Measurements from ENCODE around the gene FLOT1. TPM values are rescaled to one million over a fixed set of nuclear protein-coding genes. Genes with fewer than 3 reads are reported as not detected.

FLOT1 gene
- total and polyA plus RNA-seq, 2 donors = 67.1 to 157 TPM

DNA sequence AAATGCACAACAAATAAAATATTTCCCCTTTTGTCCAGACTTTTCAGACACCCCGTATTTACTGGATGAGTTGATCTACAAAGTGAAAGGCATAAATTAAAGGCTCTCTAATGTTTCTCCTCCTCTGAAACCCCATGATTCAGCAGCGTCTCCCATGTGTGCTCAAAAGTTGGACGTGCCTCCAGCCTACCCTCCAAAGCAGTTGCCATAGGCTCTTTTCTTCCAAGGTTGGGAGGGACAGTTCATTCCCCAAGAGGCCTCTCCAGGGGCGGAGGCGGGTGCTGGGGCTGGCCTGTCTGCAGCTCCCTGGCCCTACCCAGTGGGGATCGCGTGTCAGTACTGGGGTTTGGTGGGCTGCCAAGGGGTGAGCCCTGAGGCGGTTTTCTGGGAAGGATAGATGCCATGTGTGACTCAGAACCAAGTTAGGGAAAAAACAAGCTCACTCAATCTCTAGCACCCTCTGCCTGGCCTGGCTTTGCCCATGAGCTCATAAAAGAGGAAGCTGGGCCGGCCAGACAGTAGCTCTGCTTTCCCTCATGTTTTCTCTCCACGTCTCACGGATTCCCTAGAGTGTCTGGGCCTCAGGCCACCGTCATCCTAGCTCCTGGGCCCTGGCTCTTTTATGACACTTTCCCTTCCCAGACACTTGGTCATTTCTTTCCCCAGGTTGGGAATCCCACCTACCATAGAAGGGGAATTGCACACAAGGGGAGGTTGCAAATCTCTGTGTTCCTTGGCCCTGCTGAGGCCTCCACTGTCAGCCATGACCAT, 9.9 kb upstream of the FLOT1 start:
- peak in 1 of 9 donors; percentile 12 for DNase-seq (ENCODE audit: low read depth in 6 of 9, low spot score in 9 of 9)
- peaks cover 3 to 11% of the 10 kb centered on the region in 2 donors for H3K4me1 ChIP-seq (ENCODE audit: control insufficient read depth in 2 of 2, insufficient read depth in 2 of 2, low read length in 2 of 2)

DNA sequence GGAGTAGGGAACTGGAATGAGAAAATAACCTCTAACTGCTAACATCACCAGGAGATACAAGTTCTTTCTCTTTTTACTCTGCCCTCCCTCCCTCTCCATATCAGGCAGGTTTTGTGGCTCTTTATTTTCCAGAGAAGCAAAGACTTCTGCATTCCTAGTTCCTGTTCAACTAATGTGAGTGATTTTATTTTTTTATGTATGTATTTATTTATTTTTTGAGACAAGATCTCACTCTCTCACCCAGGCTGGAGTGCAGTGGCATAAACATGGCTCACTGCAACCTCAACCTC, 7.8 kb upstream of the FLOT1 start:
- H3K36me3 ChIP-seq (ENCODE audit: control insufficient read depth in 2 of 2, insufficient read depth in 2 of 2, low read length in 1 of 2) = no peaks in the 10 kb centered on the region
- H3K4me3 ChIP-seq (ENCODE audit: low read length in 2 of 2) = no peak overlapping the region
- H3K27ac ChIP-seq (ENCODE audit: low read depth in 1 of 2, low read length in 1 of 2) = no peak overlapping the region
- no peak for DNase-seq (ENCODE audit: low read depth in 6 of 9, low spot score in 9 of 9)
- H3K9me3 ChIP-seq (ENCODE audit: control insufficient read depth in 2 of 2, insufficient read depth in 1 of 2, low read length in 1 of 2) = peaks cover 0 to under 1% of the 10 kb centered on the region in 2 donors
- H3K27me3 ChIP-seq (ENCODE audit: control insufficient read depth in 2 of 2, insufficient read depth in 1 of 2, low read length in 1 of 2) = no peaks in the 10 kb centered on the region
- peaks cover 3 to 11% of the 10 kb centered on the region in 2 donors for H3K4me1 ChIP-seq (ENCODE audit: control insufficient read depth in 2 of 2, insufficient read depth in 2 of 2, low read length in 2 of 2)

More for the DNA sequence above, 9.9 kb upstream of the FLOT1 start:
- Histone ChIP-seq H3K36me3 (ENCODE audit: control insufficient read depth in 2 of 2, insufficient read depth in 2 of 2, low read length in 1 of 2) (no peaks in the 10 kb centered on the region), H3K27me3 (ENCODE audit: control insufficient read depth in 2 of 2, insufficient read depth in 1 of 2, low read length in 1 of 2) (no peaks in the 10 kb centered on the region), H3K27ac (ENCODE audit: low read depth in 1 of 2, low read length in 1 of 2) (peak overlapping the region; percentile 19 to 84), H3K4me3 (ENCODE audit: low read length in 2 of 2) (no peak overlapping the region), H3K9me3 (ENCODE audit: control insufficient read depth in 2 of 2, insufficient read depth in 1 of 2, low read length in 1 of 2) (no peaks in the 10 kb centered on the region)
- 75% methylated on average over 12 of the region's 12 CpGs for WGBS

DNA sequence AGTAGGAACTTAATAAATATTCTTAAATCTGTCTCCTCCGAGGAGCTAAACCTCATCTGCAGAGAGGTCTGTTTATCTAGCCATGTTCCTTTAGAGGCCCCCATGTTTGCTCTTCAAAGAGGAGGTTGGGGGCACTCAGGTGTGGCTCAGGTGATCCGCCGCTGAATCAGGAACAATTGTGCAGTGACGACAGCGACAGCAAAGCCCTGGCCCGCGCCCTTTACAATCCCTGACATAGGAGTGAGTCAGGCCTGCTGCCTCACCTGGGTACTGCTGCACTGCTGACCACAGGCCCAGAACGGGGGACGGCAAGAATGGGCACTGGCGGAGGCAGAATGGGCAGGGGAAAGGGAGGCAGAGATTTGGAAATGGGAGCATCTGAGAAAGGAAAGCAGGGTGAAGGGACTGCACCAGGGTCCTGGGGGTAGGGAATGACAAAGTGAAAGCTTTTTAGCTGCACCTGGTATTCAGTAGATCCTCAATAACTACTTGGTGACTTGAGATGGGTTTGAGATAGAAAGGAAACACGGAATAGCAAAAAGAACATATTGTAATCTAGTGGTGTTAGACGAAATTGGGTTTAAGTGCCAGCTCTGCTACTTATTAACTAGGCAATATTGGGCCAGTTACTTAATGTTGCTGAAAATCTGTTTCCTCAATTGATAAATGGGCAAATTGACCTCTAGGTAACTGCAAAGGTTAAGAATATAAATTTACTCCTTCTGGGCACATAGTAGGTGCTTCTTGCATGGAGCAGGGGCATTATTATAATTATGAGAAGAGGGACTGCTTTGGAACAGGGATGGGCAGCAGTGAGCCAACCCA, 7.3 kb upstream of the FLOT1 start:
- H3K36me3 ChIP-seq (ENCODE audit: control insufficient read depth in 2 of 2, insufficient read depth in 2 of 2, low read length in 1 of 2) = no peaks in the 10 kb centered on the region
- 97% methylated on average over 12 of the region's 12 CpGs for WGBS
- H3K4me1 ChIP-seq (ENCODE audit: control insufficient read depth in 2 of 2, insufficient read depth in 2 of 2, low read length in 2 of 2) = peaks cover 3 to 16% of the 10 kb centered on the region in 2 donors
- no peak for DNase-seq (ENCODE audit: low read depth in 6 of 9, low spot score in 9 of 9)
- peaks cover 0 to 4% of the 10 kb centered on the region in 2 donors for H3K9me3 ChIP-seq (ENCODE audit: control insufficient read depth in 2 of 2, insufficient read depth in 1 of 2, low read length in 1 of 2)
- H3K27ac ChIP-seq (ENCODE audit: low read depth in 1 of 2, low read length in 1 of 2) = no peak overlapping the region
- no peak overlapping the region for H3K4me3 ChIP-seq (ENCODE audit: low read length in 2 of 2)
- H3K27me3 ChIP-seq (ENCODE audit: control insufficient read depth in 2 of 2, insufficient read depth in 1 of 2, low read length in 1 of 2) = no peaks in the 10 kb centered on the region

DNA sequence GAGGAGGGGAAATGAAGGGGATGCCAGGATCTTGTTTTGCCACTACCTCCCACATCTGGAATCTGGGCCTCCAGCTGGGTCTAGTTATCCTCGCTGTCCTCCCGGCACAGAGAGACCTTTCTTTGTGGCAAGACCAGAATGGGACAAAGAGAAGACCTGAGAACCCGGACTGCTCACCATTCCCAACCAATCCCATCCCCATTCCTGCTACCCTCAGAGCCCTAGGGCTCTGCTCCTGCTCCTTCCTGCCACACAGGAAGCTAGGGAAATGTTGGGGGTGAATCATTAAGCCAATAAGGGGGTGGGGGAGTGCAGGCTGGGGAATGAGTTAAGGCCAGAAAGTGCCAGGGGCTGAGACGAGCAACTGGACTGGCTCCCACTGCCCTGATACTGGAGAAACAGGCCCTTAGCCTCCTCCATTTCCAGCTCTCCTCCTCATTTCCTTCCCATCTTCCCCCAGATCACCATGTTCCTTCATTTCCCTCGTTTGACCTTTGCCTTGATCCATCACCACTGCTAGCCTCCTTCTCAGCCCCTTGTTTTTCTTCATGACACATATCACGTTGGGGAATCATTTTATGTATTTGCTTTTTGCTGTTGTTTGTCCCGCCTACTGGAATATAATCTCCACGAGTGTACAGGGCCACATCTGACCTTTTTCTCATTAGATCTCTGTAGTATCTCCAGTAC, 6.5 kb upstream of the FLOT1 start:
- peaks cover 6 to 24% of the 10 kb centered on the region in 2 donors for H3K4me1 ChIP-seq (ENCODE audit: control insufficient read depth in 2 of 2, insufficient read depth in 2 of 2, low read length in 2 of 2)
- no peaks in the 10 kb centered on the region for H3K36me3 ChIP-seq (ENCODE audit: control insufficient read depth in 2 of 2, insufficient read depth in 2 of 2, low read length in 1 of 2)
- no peak overlapping the region for H3K4me3 ChIP-seq (ENCODE audit: low read length in 2 of 2)
- H3K27me3 ChIP-seq (ENCODE audit: control insufficient read depth in 2 of 2, insufficient read depth in 1 of 2, low read length in 1 of 2) = peaks cover 0 to 6% of the 10 kb centered on the region in 2 donors
- no peak for DNase-seq (ENCODE audit: low read depth in 6 of 9, low spot score in 9 of 9)
- WGBS = 90% methylated on average over 8 of the region's 8 CpGs
- H3K9me3 ChIP-seq (ENCODE audit: control insufficient read depth in 2 of 2, insufficient read depth in 1 of 2, low read length in 1 of 2) = peaks cover 0 to 4% of the 10 kb centered on the region in 2 donors
- H3K27ac ChIP-seq (ENCODE audit: low read depth in 1 of 2, low read length in 1 of 2) = no peak overlapping the region

DNA sequence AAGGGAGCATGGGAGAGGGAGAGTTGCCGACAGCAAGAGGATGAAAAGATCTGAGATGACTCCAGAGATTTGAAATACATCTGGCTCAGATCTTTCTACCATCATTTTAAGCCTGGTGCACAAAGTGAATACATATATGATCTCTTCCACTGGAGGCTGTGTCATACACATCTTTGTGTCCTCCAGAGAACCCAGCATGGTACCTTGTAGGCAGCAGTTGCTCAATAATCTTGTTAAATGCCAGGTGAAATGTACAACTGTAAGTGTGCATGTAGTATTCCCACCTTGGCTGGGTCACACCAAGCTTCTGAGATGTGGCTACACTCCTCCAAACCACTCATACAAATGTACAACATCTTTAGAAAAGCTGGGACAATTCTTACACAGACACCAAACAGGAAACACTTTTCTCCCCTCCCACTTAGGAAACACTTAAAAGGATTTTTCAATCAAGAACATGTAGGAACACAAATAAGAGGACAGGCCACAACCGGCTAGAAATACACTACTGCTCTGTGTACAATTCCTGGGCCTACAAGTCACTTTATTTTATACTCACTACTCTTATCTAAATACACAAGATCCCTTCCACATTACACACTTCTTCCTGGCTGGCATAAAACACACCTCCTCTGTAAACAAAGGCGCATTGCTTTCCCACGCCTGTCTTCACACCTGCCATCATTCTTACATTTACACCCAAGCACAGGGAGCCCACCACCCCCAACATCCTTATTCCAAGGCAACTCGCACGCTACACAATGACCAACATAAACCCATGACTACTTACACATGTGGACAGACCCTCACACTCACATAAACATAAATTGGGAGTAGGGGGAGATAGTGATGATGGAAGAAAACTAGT, 5.6 kb upstream of the FLOT1 start:
- no peak for DNase-seq (ENCODE audit: low read depth in 6 of 9, low spot score in 9 of 9)
- H3K4me3 ChIP-seq (ENCODE audit: low read length in 2 of 2) = no peak overlapping the region
- H3K4me1 ChIP-seq (ENCODE audit: control insufficient read depth in 2 of 2, insufficient read depth in 2 of 2, low read length in 2 of 2) = peaks cover 6 to 33% of the 10 kb centered on the region in 2 donors
- no peaks in the 10 kb centered on the region for H3K36me3 ChIP-seq (ENCODE audit: control insufficient read depth in 2 of 2, insufficient read depth in 2 of 2, low read length in 1 of 2)
- 92% methylated on average over 6 of the region's 6 CpGs for WGBS
- H3K27me3 ChIP-seq (ENCODE audit: control insufficient read depth in 2 of 2, insufficient read depth in 1 of 2, low read length in 1 of 2) = peaks cover 0 to 15% of the 10 kb centered on the region in 2 donors
- peaks cover 0 to 4% of the 10 kb centered on the region in 2 donors for H3K9me3 ChIP-seq (ENCODE audit: control insufficient read depth in 2 of 2, insufficient read depth in 1 of 2, low read length in 1 of 2)
- peak overlapping the region in 1 of 2 donors; percentile 43 for H3K27ac ChIP-seq (ENCODE audit: low read depth in 1 of 2, low read length in 1 of 2)

DNA sequence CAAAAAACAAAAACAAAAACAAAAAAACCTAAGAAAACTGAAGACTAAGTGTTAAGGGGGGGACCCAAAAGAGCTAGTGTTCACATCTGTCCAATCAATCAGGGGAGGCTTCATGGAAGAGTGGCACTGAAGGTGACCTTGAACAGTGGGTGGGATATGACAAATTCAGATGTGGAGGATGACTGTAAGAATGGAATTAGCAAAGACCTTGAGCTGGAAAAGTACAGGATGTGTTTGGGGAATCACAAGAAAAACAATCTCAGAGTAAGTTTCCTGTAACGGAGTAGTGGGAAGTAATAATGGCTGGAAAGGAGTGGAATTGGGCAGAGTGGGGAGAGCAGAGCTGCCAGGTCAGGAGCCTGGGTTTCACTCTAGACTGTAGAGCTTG, 4.8 kb upstream of the FLOT1 start:
- Histone ChIP-seq H3K4me3 (ENCODE audit: low read length in 2 of 2) (no peak overlapping the region), H3K36me3 (ENCODE audit: control insufficient read depth in 2 of 2, insufficient read depth in 2 of 2, low read length in 1 of 2) (no peaks in the 10 kb centered on the region), H3K9me3 (ENCODE audit: control insufficient read depth in 2 of 2, insufficient read depth in 1 of 2, low read length in 1 of 2) (peaks cover 0 to 5% of the 10 kb centered on the region in 2 donors), H3K27me3 (ENCODE audit: control insufficient read depth in 2 of 2, insufficient read depth in 1 of 2, low read length in 1 of 2) (peaks cover 0 to 20% of the 10 kb centered on the region in 2 donors), H3K4me1 (ENCODE audit: control insufficient read depth in 2 of 2, insufficient read depth in 2 of 2, low read length in 2 of 2) (peaks cover 6 to 37% of the 10 kb centered on the region in 2 donors), H3K27ac (ENCODE audit: low read depth in 1 of 2, low read length in 1 of 2) (no peak overlapping the region)
- 96% methylated on average over 1 of the region's 1 CpG for WGBS
- no peak for DNase-seq (ENCODE audit: low read depth in 6 of 9, low spot score in 9 of 9)

DNA sequence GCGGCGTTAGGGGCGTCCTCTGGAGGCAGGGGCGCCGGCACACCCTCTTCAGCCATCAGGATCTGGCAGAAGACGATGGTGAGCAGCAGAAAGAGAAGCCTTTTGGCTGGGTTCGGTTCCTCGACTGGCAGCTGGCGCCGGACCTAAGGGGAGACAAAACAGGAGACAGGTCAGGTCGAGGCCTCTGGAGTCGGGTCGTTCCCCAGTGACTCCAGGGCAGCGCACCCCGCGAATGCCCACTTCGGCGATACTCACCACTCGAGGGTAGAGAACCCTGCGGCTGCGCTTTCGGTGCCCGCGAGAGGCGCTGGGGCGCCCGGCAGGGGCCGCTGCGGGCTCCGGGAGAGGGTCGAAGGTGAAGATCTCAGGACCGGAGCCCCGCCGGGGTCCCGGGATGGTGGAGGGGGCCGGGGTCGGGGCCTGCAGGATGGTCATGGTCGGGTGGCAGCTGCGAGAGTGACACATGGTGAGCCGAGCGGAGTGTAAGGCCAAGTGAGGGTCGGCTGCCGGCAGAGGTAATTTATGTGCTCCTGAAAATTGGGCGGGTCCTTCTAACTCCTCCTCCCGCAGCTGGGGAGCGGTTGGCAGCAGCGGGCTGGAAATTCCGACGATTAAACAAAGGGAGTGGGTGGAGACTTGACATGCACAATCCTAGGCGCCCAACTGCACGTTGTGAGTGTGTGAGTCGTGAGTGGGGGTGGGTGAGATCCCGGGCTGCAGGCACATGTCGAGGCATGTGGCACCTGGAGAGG, 1.7 kb upstream of the FLOT1 start, which contains the start of gene IER3:
Gene IER3, minus strand, starts transcription at position 494 of the 752 bp plus-strand sequence. Its CDS starts 29 bp downstream, at position 465.
- H3K4me3 ChIP-seq (ENCODE audit: low read length in 2 of 2) = peak within 1 kb of the TSS; percentile 71 to 79
- peaks cover 0 to 10% of the 10 kb centered on the region in 2 donors for H3K9me3 ChIP-seq (ENCODE audit: control insufficient read depth in 2 of 2, insufficient read depth in 1 of 2, low read length in 1 of 2)
- peaks cover 6 to 52% of the 10 kb centered on the region in 2 donors for H3K4me1 ChIP-seq (ENCODE audit: control insufficient read depth in 2 of 2, insufficient read depth in 2 of 2, low read length in 2 of 2)
- H3K36me3 ChIP-seq (ENCODE audit: control insufficient read depth in 2 of 2, insufficient read depth in 2 of 2, low read length in 1 of 2) = peaks cover 0 to 13% of the 10 kb centered on the region in 2 donors
- peak in 7 of 9 donors; percentile 63 to 89 (median 75) for DNase-seq (ENCODE audit: low read depth in 6 of 9, low spot score in 9 of 9)
- H3K27ac ChIP-seq (ENCODE audit: low read depth in 1 of 2, low read length in 1 of 2) = peak within 1 kb of the TSS; percentile 70 to 90
- under 1% methylated on average over 54 of the region's 54 CpGs for WGBS
- peaks cover 0 to 20% of the 10 kb centered on the region in 2 donors for H3K27me3 ChIP-seq (ENCODE audit: control insufficient read depth in 2 of 2, insufficient read depth in 1 of 2, low read length in 1 of 2)
